HG02840 (cell line): ENCODE data around the gene RPRD1B.

Source experiments
- ATAC-seq: cut with Tn5 transposase; IDR thresholded peaks from one replicate; pipeline ENCODE4 v1.9.1; 2021; ENCODE audit warnings: mild to moderate bottlenecking, moderate library complexity, moderate number of reproducible peaks; ENCODE audit not compliant: unreplicated experiment, low FRiP score

RPRD1B gene

GRCh38 chr20:38116409-38117165 is 83.0 kb downstream of the RPRD1B start:
- ATAC-seq, result no peak

GRCh38 chr20:38117205-38117604 is 83.7 kb downstream of the RPRD1B start:
- ATAC-seq, result no peak

- no peak for ATAC-seq
These were observed 84.1 kb downstream of the RPRD1B start for GRCh38 chr20:38117635-38118034.

DNA sequence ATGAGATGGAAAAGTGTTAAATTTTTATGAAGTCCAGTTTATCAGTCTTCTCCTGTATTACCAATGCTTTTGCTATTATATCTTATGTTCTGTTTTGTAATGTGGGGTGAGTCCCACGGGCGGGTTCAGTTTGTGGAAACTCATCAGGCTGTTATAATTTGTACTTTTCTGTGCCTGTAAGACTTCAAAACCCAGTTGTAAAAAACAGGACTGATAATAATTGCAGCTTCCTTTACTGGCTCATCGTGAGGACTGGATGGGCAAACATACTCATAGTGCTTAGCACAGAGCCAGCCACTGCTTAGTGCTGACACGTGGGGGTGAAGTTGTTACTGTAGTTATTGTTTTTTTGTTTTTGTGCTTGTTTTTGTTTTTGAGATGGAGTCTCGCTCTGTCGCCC is 85.9 kb downstream of the RPRD1B start:
- no peak for ATAC-seq

DNA sequence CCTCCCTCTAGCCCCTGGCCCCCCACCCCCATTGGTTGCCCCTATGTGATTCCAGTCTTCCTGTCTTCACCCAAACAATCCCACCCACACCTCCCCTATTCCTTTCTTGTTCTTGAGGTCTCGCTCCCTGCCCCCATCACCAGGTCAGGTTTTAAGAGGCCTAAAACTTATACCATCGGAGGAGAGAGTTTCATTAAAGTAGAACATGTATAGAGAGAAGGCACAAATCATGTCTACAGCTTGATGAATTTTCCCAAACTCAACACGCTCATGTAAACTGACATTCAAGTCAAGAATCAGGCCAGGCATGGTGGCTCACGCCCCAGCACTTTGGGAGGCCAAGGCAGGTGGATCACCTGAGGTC is 87.1 kb downstream of the RPRD1B start:
- ATAC-seq, result no peak

GRCh38 chr20:38121741-38122140 is 88.2 kb downstream of the RPRD1B start:
- ATAC-seq, result no peak

- no peak for ATAC-seq
These were observed 89.6 kb downstream of the RPRD1B start for GRCh38 chr20:38123021-38123587.

DNA sequence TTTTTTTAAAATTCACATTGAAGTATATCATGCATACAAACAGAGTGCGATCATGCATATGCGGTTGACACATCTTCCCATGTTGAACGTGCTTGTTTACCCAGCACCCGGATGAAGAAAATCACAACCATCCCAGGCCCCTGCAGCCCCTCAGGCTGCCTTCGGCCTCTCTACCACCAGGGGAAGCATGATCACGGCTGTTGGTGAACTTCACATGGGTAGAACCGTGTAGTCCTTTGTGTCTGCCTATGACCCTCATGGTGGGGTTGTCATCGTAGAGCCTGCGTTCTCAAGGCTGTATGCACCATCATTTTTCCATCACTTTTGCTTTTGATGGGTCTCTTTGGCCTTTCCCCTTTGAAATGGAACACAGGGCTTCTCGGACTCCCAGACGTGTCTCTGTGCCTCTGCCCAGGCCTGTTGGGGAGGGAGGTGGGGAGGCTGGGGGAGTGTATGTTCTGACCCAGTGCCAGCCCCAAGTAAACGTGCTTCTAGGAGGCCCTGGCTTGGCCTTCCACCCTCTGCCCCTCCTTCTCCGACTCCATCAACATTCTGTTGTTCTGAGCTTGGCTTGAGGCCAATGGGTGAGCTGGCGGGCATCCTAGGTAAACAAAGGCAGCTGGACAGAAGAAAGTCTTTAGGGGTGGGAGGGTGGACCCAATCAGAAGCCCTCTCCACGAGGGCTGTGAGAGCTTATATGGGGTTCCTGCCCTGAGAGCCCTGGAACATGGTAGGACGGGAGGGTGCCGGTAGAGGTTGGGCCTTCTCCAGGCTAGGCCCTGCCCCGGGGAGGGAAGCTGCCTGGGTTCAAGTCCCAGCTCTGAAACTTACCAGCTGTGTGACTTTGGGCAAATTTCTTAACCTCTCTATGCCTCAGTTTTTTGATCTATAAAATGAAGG is 91.9 kb downstream of the RPRD1B start:
- ATAC-seq, result no peak

DNA sequence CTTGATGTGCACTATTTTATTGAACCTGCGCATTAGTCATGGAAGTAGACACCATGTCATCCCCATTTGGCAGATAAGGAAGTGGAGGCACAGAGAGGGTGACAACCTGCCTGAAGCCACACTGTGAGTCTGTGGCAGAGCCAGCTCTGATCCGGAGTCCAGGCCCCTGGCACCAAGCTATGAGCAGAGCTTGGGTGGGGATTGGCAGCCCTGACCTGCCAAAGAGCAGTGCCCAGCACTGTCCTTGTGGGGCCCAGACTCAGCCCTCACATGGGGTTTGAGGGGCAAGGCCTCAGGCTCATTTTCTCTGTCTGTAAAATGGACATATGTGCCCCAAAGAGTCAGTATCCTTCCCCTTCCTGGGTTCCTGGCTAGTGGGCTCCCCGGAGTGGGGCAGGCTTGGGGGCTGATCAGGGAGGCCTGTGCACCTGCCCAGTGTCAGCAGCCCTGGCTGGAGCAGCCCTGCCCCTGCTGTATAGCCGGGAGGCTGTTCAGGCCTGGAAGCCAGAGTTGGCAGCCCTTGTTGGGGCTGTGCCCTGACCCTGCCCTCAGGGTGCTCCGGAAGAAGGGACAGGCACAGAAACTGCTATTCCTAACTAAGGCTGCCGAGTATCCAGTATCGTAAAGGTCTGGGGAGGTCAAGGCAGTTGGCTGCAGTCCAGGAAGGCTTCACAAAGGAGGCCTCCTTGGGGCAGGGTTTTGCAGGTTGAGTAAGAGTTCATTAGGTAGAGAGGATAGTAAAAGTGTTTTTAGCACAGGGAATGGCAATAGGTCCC is 92.8 kb downstream of the RPRD1B start:
- no peak for ATAC-seq

GRCh38 chr20:38126932-38127621 is 93.5 kb downstream of the RPRD1B start:
- no peak for ATAC-seq

DNA sequence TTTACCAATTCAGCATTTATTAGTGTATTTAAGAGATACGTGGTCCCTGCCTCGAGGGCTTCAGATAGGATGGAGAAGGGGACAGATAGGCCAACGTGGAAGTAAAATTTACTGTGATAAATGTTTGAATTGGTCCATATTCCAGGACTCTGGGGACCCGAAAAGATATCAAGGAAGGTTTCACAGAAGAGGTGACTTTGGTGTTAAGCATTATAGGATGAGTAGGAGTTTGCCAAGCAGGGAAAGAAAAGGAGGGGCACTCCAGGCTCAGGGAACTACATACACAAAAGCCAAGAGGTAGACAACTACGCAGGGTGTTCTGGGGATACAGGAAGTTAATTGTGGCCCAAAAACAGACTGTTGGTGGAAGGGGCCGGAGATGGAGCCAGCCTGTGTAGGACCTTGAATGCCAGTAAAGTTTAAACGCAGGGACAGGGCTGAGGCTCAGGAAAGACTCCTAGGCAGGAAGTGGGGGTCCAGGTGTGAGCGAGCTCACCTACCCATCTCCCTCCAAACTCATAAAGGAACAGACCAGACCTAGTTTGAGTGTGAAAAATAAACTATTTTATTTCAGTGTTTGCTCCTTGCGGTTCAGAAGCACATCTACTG is 94.5 kb downstream of the RPRD1B start:
- ATAC-seq, result no peak

DNA sequence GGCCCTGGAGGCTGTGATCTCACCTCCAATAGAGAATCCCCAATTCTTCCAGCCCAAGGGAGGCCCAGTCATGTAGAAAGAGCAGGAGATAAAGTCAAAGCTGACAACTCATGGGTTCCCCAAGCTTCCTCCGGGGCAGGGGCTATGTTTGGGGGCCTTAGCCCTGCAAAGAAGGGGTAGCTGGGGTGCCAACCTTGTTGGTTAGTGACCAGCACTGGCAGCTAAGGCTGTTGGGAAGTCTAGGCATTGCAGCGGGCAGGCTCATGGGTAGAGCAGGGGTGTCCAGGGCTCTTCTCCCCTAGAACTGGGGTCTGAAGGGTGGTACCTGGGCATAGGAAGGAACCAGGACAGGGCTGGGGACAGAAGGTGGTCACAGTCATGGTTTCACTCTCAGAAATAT is 95.1 kb downstream of the RPRD1B start:
- no peak for ATAC-seq

DNA sequence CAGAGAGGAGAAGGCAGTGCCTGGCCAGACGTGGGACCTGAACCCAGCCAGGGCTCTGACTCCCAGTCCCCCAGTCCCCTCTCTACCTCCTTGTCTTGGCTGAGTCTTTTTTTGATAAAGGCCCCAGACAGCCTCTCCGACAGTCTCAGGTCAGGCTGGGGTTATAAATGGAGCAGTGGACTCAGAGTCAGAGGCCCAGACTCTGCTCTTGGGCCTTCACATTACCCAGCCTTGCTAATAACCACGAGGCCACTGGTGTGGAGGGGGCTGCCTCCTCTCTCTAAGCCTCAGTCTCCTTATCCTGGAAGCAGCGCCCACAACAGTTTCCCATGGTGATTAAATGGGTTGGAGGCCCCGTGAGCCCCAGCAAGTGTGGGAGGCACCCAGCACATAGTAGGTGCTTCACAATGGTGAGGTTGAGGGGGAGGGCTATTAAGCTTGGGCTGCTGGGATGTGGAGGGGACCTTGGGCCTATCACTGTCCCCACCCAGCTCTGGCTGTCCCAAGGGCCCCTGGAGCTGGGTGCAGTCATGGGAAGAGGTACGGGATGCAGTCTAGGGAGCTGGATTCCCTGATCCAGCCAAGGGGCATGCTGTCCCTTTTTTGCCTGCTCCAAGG is 95.8 kb downstream of the RPRD1B start:
- no peak for ATAC-seq

- no peak for ATAC-seq
These were observed 96.5 kb downstream of the RPRD1B start for GRCh38 chr20:38129893-38130609.

GRCh38 chr20:38130687-38131587 is 97.4 kb downstream of the RPRD1B start:
- ATAC-seq, result no peak

DNA sequence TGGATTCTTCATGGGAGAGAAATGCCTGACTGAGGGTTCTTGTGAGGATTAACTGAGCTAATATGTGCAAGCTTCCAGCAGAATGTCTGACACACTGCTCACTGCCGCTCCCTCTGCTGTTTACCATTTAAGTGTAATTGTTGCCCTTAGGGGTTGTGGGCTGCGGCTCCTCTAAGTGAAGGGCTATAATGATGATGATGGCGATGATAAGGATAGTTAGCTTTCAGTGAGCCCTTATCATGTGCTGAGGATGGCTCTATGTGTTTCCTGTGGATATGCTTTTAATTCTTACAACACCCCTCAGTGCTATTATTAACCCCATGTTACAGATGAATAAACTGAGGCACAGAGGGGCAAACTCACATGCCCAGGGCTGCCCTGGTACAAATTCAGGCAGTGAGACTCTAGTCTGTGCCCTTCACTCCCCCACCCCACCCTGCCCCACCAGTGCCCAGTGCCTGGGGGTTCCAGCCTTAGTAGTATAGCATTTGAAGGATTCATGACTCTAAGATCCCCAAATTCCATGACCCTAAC is 98.1 kb downstream of the RPRD1B start:
- no peak for ATAC-seq

DNA sequence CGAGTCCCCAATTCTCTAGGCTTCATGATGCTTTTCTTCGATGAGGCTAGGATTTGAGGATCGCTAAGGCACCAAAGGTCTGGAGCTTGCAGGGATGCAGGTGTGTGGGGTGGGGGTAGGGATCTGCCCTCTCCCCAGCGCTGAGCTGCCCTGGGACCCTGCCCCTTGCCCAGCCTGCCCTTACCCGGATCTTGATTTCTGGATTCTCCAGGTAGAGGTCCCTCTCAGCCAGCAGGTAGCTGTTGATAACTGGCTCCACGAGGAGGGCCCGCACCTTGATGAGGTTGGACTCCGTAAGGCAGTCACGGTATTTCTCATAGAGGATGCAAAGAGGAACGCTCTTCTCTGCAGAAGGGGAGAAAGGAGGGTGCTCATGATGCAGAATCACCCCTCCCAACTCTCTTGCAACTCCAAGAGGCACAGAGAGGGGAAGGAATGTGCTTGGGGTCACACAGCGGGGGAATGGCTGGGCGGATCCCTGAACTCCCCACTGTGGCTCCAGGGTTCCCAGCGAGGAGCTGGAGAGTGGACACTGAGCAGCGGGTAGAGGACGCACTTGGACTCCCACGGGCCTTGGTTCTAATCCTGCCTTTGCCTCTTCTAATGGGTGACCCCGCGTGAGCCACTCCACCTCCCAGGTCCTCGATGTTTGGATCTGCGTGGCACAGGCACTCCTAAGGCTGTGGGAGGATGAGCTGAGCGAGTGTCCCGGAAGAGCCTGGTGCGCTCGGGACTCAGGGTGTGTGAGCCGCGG is 98.8 kb downstream of the RPRD1B start:
- no peak for ATAC-seq
